Testis (tissue), 3 donors: ENCODE results near the gene COL4A4. TPM values are rescaled to one million over a fixed set of nuclear protein-coding genes. Genes with fewer than 3 reads are reported as not detected.

Experiments
- DNase-seq: peaks from one replicate; pipeline ENCODE4 v3.0.0-alpha.2; 2019
- H3K27ac ChIP-seq, 2 donors: fragments of 200-600 bp; sonication (generic); one replicate each; pipeline ENCODE4 v1.5.1; 2019
- H3K27me3 ChIP-seq: fragments of 200-600 bp; sonication (generic); one replicate; pipeline ENCODE4 v1.5.1; 2019
- H3K36me3 ChIP-seq: fragments of 200-600 bp; sonication (generic); one replicate; pipeline ENCODE4 v1.5.1; 2017; ENCODE audit warnings: low read depth; ENCODE audit errors: missing control alignments
- H3K4me1 ChIP-seq: fragments of 200-600 bp; sonication (generic); one replicate; pipeline ENCODE4 v1.5.1; 2019
- H3K4me3 ChIP-seq, 2 donors: fragments of 200-600 bp; sonication (generic); one replicate each; pipeline ENCODE4 v1.5.1; 2017 to 2019
- H3K9me3 ChIP-seq: fragments of 200-600 bp; sonication (generic); one replicate; pipeline ENCODE4 v1.5.1; 2017
- CTCF ChIP-seq, 3 experiments: fragments of 450-650 bp in 2 of 3; fragments of 200-600 bp in 1 of 3; sonication (generic) in 1 of 3; IDR thresholded peaks; one replicate each; pipeline ENCODE4 v1.5.1; 2016 to 2019; ENCODE audit warnings: antibody characterized with exemption in 3 of 3, mild to moderate bottlenecking in 2 of 3, moderate library complexity in 1 of 3
- POLR2A ChIP-seq: fragments of 450-650 bp; IDR thresholded peaks from one replicate; pipeline ENCODE4 v1.6.1; 2017; ENCODE audit warnings: antibody characterized with exemption, mild to moderate bottlenecking, moderate library complexity
- WGBS, 2 donors: methylation state at CpG; one replicate each; pipeline ENCODE4 v1.1.5; 2018; 5-methylcytosine and 5-hydroxymethylcytosine counted together
- intact Hi-C: fragments of 100-400 bp; cut with DNase I; formaldehyde crosslinking; loops from one replicate; pipeline ENCODE4 v1.15.1; 2023; ENCODE audit warnings: low total_unique reads
- polyA plus RNA-seq: library from polyadenylated mRNA; stranded (reverse); fragments of 350-450 nt; fragmentation: Illumina TruSeq; extraction: RNeasy Lipid Tissue Mini Kit (QIAGEN cat#74804); gene quantifications from one replicate; pipeline ENCODE4 v1.2.3, GENCODE V29; 2014; ENCODE audit warnings: low read depth, low replicate concordance; ENCODE audit not compliant: insufficient read depth
- total RNA-seq, 2 donors: library from RNA; depleted of rRNA; stranded (reverse); fragments of >200 nt; gene quantifications; one replicate each; pipeline ENCODE4 v1.2.3, GENCODE V29; 2016

The COL4A4 gene
- total and polyA plus RNA-seq, 3 donors from 2014 or later: 3.0 to 4.1 (median 3.4) TPM

DNA sequence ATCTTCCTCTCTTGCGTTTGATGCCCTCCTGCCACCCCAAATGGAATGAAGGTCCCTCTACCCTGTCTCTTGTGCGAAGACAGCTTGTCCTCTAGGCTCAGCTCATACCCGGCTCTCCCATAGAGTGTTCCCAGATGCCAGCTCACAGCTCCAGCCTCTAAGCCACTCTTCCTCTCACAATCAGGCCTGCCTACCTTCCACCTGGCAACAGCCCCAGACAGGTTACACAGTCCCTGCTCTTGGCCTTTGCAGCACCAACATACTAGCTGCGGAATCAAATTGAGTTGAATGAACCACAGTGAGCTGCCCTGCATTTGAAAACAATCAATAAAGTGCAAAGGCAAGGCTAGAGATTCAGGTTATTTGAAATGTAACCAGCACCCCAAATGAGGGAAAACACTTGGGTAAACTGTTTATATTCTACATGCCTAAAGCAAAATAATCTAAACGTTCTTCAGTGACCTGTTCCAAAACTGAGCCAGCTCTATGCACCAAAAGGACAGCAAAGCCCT is 105.1 kb downstream of the COL4A4 start:
- TF ChIP-seq POLR2A (no peak), CTCF (IDR thresholded peaks at IDR 0.05) (no peak)
- intact Hi-C loops: no loop called here
- no peaks in the 10 kb centered on the region for H3K9me3 ChIP-seq
- no peak overlapping the region for H3K27ac ChIP-seq
- no peaks in the 10 kb centered on the region for H3K4me1 ChIP-seq
- DNase-seq: no peak
- H3K4me3 ChIP-seq: no peak overlapping the region
- WGBS, 2 donors: 92 to 94% methylated on average over 5 of the region's 5 CpGs
- H3K27me3 ChIP-seq: no peaks in the 10 kb centered on the region
- no peaks in the 10 kb centered on the region for H3K36me3 ChIP-seq

- H3K9me3 ChIP-seq: no peaks in the 10 kb centered on the region
- WGBS, 2 donors: 74 to 78% methylated on average over 3 of the region's 3 CpGs
- intact Hi-C loops: no loop called here
Measured at GRCh38 chr2:227057743-227058447, 106.1 kb downstream of the COL4A4 start.

GRCh38 chr2:227057060-227057459 is 106.9 kb downstream of the COL4A4 start:
- no peak overlapping the region for H3K4me3 ChIP-seq
- H3K9me3 ChIP-seq: no peaks in the 10 kb centered on the region
- no peak for DNase-seq
- no peaks in the 10 kb centered on the region for H3K27me3 ChIP-seq
- no peak overlapping the region for H3K27ac ChIP-seq
- H3K36me3 ChIP-seq: no peaks in the 10 kb centered on the region
- H3K4me1 ChIP-seq: no peaks in the 10 kb centered on the region
- TF ChIP-seq POLR2A: no peak
- TF ChIP-seq CTCF (IDR thresholded peaks at IDR 0.05): no peak
- 73 to 91% methylated on average over 1 of the region's 1 CpG for WGBS, 2 donors
- intact Hi-C loops: no loop called here

More at GRCh38 chr2:227057743-227058447, 106.1 kb downstream of the COL4A4 start:
- no peaks in the 10 kb centered on the region for H3K36me3 ChIP-seq
- no peak overlapping the region for H3K4me3 ChIP-seq
- TF ChIP-seq POLR2A: no peak
- TF ChIP-seq CTCF (IDR thresholded peaks at IDR 0.05): no peak
- H3K27ac ChIP-seq: no peak overlapping the region
- H3K27me3 ChIP-seq: no peaks in the 10 kb centered on the region
- H3K4me1 ChIP-seq: no peaks in the 10 kb centered on the region
- no peak for DNase-seq

- no peak for TF ChIP-seq CTCF (IDR thresholded peaks at IDR 0.05)
- no peak for TF ChIP-seq POLR2A
- WGBS, 2 donors: 45 to 57% methylated on average over 1 of the region's 1 CpG
- Histone ChIP-seq H3K4me1 (no peaks in the 10 kb centered on the region), H3K27me3 (no peaks in the 10 kb centered on the region), H3K4me3 (no peak overlapping the region), H3K27ac (no peak overlapping the region), H3K36me3 (no peaks in the 10 kb centered on the region), H3K9me3 (no peaks in the 10 kb centered on the region)
- no peak for DNase-seq
- intact Hi-C loops: no loop called here
Measured at GRCh38 chr2:227054006-227054405, 110.0 kb downstream of the COL4A4 start.

GRCh38 chr2:227052879-227053278 is 111.1 kb downstream of the COL4A4 start:
- Histone ChIP-seq H3K27ac (no peak overlapping the region), H3K36me3 (no peaks in the 10 kb centered on the region), H3K27me3 (no peaks in the 10 kb centered on the region), H3K4me1 (no peaks in the 10 kb centered on the region), H3K9me3 (no peaks in the 10 kb centered on the region), H3K4me3 (no peak overlapping the region)
- TF ChIP-seq POLR2A (no peak), CTCF (IDR thresholded peaks at IDR 0.05) (no peak)
- WGBS, 2 donors: 78 to 79% methylated on average over 6 of the region's 6 CpGs
- intact Hi-C loops: no loop called here
- DNase-seq: no peak
